Liver (tissue), 9 donors: ENCODE measurements around the gene OGFR. TPM values are rescaled to one million over a fixed set of nuclear protein-coding genes. Genes with fewer than 3 reads are reported as not detected.

Source experiments
- DNase-seq: peaks from one replicate; pipeline ENCODE4 v3.0.0-alpha.2; 2017; ENCODE audit warnings: low spot score
- H3K27ac ChIP-seq, 2 donors: one replicate each; pipeline ENCODE4 v1.7.0; 2013; ENCODE audit warnings: inconsistent platforms in 2 of 2, low read length in 2 of 2, control low read depth in 1 of 2, low read depth in 1 of 2, mild to moderate bottlenecking in 1 of 2
- H3K27me3 ChIP-seq, 4 donors: one replicate each; pipeline versions ENCODE4 v1.6.1 to v1.7.0; 2013; ENCODE audit warnings: low read length in 3 of 4, inconsistent platforms in 1 of 4, mild to moderate bottlenecking in 1 of 4, moderate library complexity in 1 of 4; ENCODE audit not compliant: control insufficient read depth in 4 of 4, insufficient read depth in 4 of 4
- H3K36me3 ChIP-seq, 4 donors: one replicate each; pipeline versions ENCODE4 v1.6.1 to v1.7.0; 2013; ENCODE audit warnings: low read length in 3 of 4, mild to moderate bottlenecking in 3 of 4, low read depth in 1 of 4, moderate library complexity in 1 of 4; ENCODE audit not compliant: control insufficient read depth in 4 of 4, insufficient read depth in 3 of 4
- H3K4me1 ChIP-seq, 4 donors: one replicate each; pipeline versions ENCODE4 v1.6.1 to v1.7.0; 2013; ENCODE audit warnings: low read length in 3 of 4, mild to moderate bottlenecking in 3 of 4, moderate library complexity in 1 of 4; ENCODE audit not compliant: control insufficient read depth in 4 of 4, insufficient read depth in 4 of 4
- H3K4me3 ChIP-seq, 3 donors: one replicate each; pipeline versions ENCODE4 v1.6.1 to v1.7.0; 2013; ENCODE audit warnings: low read length in 3 of 3, control low read depth in 1 of 3, low read depth in 1 of 3, mild to moderate bottlenecking in 1 of 3
- H3K9ac ChIP-seq, 2 donors: one replicate each; pipeline ENCODE4 v1.7.0; 2013; ENCODE audit warnings: low read length in 2 of 2, mild to moderate bottlenecking in 2 of 2, moderate library complexity in 2 of 2, control low read depth in 1 of 2, low read depth in 1 of 2
- H3K9me3 ChIP-seq, 4 donors: one replicate each; pipeline versions ENCODE4 v1.6.1 to v1.7.0; 2013; ENCODE audit warnings: low read length in 3 of 4; ENCODE audit not compliant: control insufficient read depth in 4 of 4
- ATF3 ChIP-seq: IDR thresholded peaks from 2 replicates; pipeline ENCODE4 v1.6.1; 2016; ENCODE audit warnings: antibody characterized with exemption
- FOXA2 ChIP-seq: IDR thresholded peaks from 2 replicates; pipeline ENCODE4 v1.6.1; 2016; ENCODE audit warnings: antibody characterized with exemption
- GABPA ChIP-seq, 2 donors: IDR thresholded peaks in 1 of 2; conservative IDR thresholded peaks in 1 of 2; 2 replicates each; pipeline ENCODE4 v1.6.1; 2016; ENCODE audit warnings: antibody characterized with exemption in 2 of 2, mild to moderate bottlenecking in 1 of 2, moderate library complexity in 1 of 2
- HNF4A ChIP-seq, 2 donors: conservative IDR thresholded peaks; 2 replicates each; pipeline ENCODE4 v1.6.1; 2016; ENCODE audit warnings: antibody characterized with exemption in 2 of 2, mild to moderate bottlenecking in 2 of 2
- HNF4G ChIP-seq: IDR thresholded peaks from 2 replicates; pipeline ENCODE4 v1.6.1; 2016; ENCODE audit warnings: antibody characterized with exemption
- JUND ChIP-seq, 2 donors: IDR thresholded peaks; 2 replicates each; pipeline ENCODE4 v1.6.1; 2016; ENCODE audit warnings: antibody characterized with exemption in 2 of 2
- RAD21 ChIP-seq, 2 donors: IDR thresholded peaks; 2 replicates each; pipeline ENCODE4 v1.6.1; 2016; ENCODE audit warnings: antibody characterized with exemption in 2 of 2, mild to moderate bottlenecking in 2 of 2
- REST ChIP-seq: IDR thresholded peaks from 2 replicates; pipeline ENCODE4 v1.6.1; 2016; ENCODE audit warnings: antibody characterized with exemption, mild to moderate bottlenecking
- RXRA ChIP-seq, 2 donors: IDR thresholded peaks; 2 replicates each; pipeline ENCODE4 v1.6.1; 2017 to 2018; ENCODE audit warnings: antibody characterized with exemption in 2 of 2, mild to moderate bottlenecking in 1 of 2
- SP1 ChIP-seq: IDR thresholded peaks from 2 replicates; pipeline ENCODE4 v1.6.1; 2018; ENCODE audit warnings: antibody characterized with exemption, mild to moderate bottlenecking
- TAF1 ChIP-seq: conservative IDR thresholded peaks from 2 replicates; pipeline ENCODE4 v1.6.1; 2016; ENCODE audit warnings: antibody characterized with exemption, mild to moderate bottlenecking
- WGBS: extraction: QIAGEN DNeasy Blood & Tissue Kit; methylation state at CpG from one replicate; pipeline ENCODE4 v1.1.7; 2013; 5-methylcytosine and 5-hydroxymethylcytosine counted together
- polyA plus RNA-seq, 2 donors: library from polyadenylated mRNA; stranded (reverse) in 1 of 2; unstranded in 1 of 2; fragments of 200-250 nt in 1 of 2; fragments of >200 nt in 1 of 2; fragmentation: Nextera tagmentation in 1 of 2; extraction: Ambion mirVana in 1 of 2; gene quantifications; one replicate each; pipeline versions ENCODE4 v1.2.1 to v1.2.3, GENCODE V29; 2013 to 2015
- total RNA-seq, 2 donors: library from RNA; depleted of rRNA; stranded (reverse); fragments of >200 nt; gene quantifications; one replicate each; pipeline ENCODE4 v1.2.3, GENCODE V29; 2014
- TF ChIP-seq, protein P1 (sequence below): IDR thresholded peaks from 2 replicates; pipeline ENCODE4 v1.6.1; 2016; ENCODE audit warnings: antibody characterized with exemption
- donor health status: healthy.
- donor health status: healthy.
- donor health status: healthy.
- donor health status: healthy.
- donor health status: healthy.

OGFR gene
- total and polyA plus RNA-seq, 4 donors, result 5.9 to 59.4 (median 29.4) TPM

DNA sequence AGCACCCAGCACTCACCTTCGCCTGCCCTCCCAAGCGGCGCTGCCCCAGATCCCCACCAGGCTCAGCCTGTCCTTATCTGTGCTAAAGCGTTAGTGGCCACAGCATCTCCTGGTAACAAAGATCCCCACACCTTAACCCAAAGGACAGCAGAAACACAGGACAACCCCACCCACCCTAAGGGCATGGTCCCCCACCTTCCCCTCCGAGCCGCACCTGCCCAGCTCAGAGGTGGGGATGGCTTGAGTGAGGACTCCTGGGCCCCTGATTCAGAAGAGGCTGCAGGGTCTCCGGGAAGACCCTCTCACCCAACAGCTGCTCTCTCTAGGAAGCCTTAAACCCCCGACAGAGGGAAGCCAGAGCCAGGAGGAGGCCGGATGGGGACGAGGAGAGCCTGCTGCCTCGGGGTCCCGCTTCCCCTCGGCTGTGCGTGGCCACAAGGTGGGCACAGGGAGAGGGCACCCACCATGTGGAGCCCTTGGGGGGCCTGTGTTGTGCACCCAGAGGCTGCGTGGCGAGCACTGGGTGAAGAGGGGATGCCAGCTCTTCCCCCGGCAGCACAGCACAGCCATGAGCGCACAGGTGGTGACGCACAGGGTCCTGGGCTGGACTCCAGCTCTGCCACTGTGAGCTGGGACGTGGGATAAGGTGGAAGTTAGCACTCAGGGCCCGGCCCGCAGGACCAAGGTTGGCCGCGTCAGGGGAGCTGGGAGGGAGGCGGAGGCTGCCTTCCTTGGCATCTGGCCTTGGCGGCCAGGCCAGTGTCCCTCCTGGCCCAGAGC, 40.3 kb upstream of the OGFR start:
- Histone ChIP-seq H3K36me3 (no peaks in the 10 kb centered on the region), H3K9ac (no peak overlapping the region), H3K4me1 (peaks cover 3 to 8% (median 5%) of the 10 kb centered on the region in 4 donors), H3K27ac (no peak overlapping the region), H3K9me3 (no peaks in the 10 kb centered on the region), H3K27me3 (no peaks in the 10 kb centered on the region), H3K4me3 (no peak overlapping the region)
- DNase-seq, result no peak
- 91% methylated on average over 26 of the region's 26 CpGs for WGBS
- TF ChIP-seq TAF1 (no peak), GABPA (IDR thresholded peaks at IDR 0.05 in 1 of 2, conservative IDR thresholded peaks at IDR 0.05 in 1 of 2) (no peak), RAD21 (IDR thresholded peaks at IDR 0.05) (no peak), FOXA2 (no peak), JUND (IDR thresholded peaks at IDR 0.05) (no peak), REST (no peak), SP1 (no peak), HNF4G (no peak), RXRA (IDR thresholded peaks at IDR 0.05) (no peak), HNF4A (conservative IDR thresholded peaks at IDR 0.05) (no peak)
- TF ChIP-seq, protein P1, sequence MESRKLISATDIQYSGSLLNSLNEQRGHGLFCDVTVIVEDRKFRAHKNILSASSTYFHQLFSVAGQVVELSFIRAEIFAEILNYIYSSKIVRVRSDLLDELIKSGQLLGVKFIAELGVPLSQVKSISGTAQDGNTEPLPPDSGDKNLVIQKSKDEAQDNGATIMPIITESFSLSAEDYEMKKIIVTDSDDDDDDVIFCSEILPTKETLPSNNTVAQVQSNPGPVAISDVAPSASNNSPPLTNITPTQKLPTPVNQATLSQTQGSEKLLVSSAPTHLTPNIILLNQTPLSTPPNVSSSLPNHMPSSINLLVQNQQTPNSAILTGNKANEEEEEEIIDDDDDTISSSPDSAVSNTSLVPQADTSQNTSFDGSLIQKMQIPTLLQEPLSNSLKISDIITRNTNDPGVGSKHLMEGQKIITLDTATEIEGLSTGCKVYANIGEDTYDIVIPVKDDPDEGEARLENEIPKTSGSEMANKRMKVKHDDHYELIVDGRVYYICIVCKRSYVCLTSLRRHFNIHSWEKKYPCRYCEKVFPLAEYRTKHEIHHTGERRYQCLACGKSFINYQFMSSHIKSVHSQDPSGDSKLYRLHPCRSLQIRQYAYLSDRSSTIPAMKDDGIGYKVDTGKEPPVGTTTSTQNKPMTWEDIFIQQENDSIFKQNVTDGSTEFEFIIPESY, result no peak

- Histone ChIP-seq H3K9me3 (no peaks in the 10 kb centered on the region), H3K4me3 (no peak overlapping the region), H3K27me3 (no peaks in the 10 kb centered on the region), H3K9ac (no peak overlapping the region), H3K27ac (no peak overlapping the region), H3K36me3 (no peaks in the 10 kb centered on the region), H3K4me1 (peaks cover 6 to 15% (median 11%) of the 10 kb centered on the region in 4 donors)
- DNase-seq, result no peak
- no peak for TF ChIP-seq TAF1
- no peak for TF ChIP-seq HNF4G
- TF ChIP-seq HNF4A (conservative IDR thresholded peaks at IDR 0.05), result no peak
- no peak for TF ChIP-seq ATF3
- TF ChIP-seq GABPA (IDR thresholded peaks at IDR 0.05 in 1 of 2, conservative IDR thresholded peaks at IDR 0.05 in 1 of 2), result no peak
- WGBS, result 91% methylated on average over 6 of the region's 6 CpGs
These were observed 39.6 kb upstream of the OGFR start for GRCh38 chr20:62765021-62765420.
